Fibroblast of lung (primary cell): ENCODE data around the gene PLOD2. TPM values are rescaled to one million over a fixed set of nuclear protein-coding genes. Genes with fewer than 3 reads are reported as not detected.

Experiments
- DNase-seq, 2 donors: peaks; one replicate each; pipeline versions ENCODE4 v3.0.0 to v3.0.0-alpha.2; 2010; ENCODE audit warnings: low read depth in 2 of 2
- H2AFZ ChIP-seq: 2 replicates; pipeline ENCODE4 v1.5.1; 2012; ENCODE audit warnings: low read length, control low read depth, inconsistent platforms
- H3K27ac ChIP-seq: 2 replicates; pipeline ENCODE4 v1.5.1; 2011; ENCODE audit warnings: low read length, control low read depth; ENCODE audit not compliant: insufficient read depth
- H3K27me3 ChIP-seq: 2 replicates; pipeline ENCODE4 v1.5.1; 2011; ENCODE audit warnings: mild to moderate bottlenecking, low read length; ENCODE audit not compliant: control insufficient read depth, insufficient read depth
- H3K36me3 ChIP-seq: 2 replicates; pipeline ENCODE4 v1.5.1; 2011; ENCODE audit warnings: low read length; ENCODE audit not compliant: control insufficient read depth, insufficient read depth
- H3K4me1 ChIP-seq: 2 replicates; pipeline ENCODE4 v1.5.1; 2011; ENCODE audit warnings: low read length; ENCODE audit not compliant: control insufficient read depth, insufficient read depth; ENCODE audit errors: extremely low read depth
- H3K4me2 ChIP-seq: 2 replicates; pipeline ENCODE4 v1.5.1; 2011; ENCODE audit warnings: low read length, control low read depth; ENCODE audit not compliant: insufficient read depth; ENCODE audit errors: extremely low read depth
- H3K4me3 ChIP-seq, 4 experiments: fragments of 200-600 bp in 1 of 4; sonication (generic) in 1 of 4; replicated peaks in 1 of 4; 2 replicates each; pipeline ENCODE4 v1.5.1; 2011 to 2016; ENCODE audit warnings: low read length in 4 of 4, low read depth in 3 of 4, mild to moderate bottlenecking in 3 of 4, control low read depth in 2 of 4, inconsistent platforms in 1 of 4, mixed read lengths in 1 of 4; ENCODE audit not compliant: insufficient read depth in 1 of 4; ENCODE audit errors: control extremely low read depth in 1 of 4
- H3K79me2 ChIP-seq: 2 replicates; pipeline ENCODE4 v1.5.1; 2012; ENCODE audit warnings: mild to moderate bottlenecking, low read length, inconsistent platforms; ENCODE audit not compliant: control insufficient read depth, insufficient read depth
- H3K9ac ChIP-seq: 2 replicates; pipeline ENCODE4 v1.5.1; 2011; ENCODE audit warnings: mild to moderate bottlenecking, low read length, control low read depth; ENCODE audit not compliant: insufficient read depth
- H3K9me3 ChIP-seq: 2 replicates; pipeline ENCODE4 v1.5.1; 2012; ENCODE audit warnings: low read depth, low read length; ENCODE audit not compliant: control insufficient read depth, insufficient read depth
- H4K20me1 ChIP-seq: 2 replicates; pipeline ENCODE4 v1.5.1; 2011; ENCODE audit warnings: low read length; ENCODE audit not compliant: control insufficient read depth, insufficient read depth; ENCODE audit errors: extremely low read depth
- EZH2 ChIP-seq: IDR thresholded peaks from 2 replicates; pipeline ENCODE4 v1.5.1; 2012; ENCODE audit warnings: low read length, control low read depth, mild to moderate bottlenecking; ENCODE audit errors: missing control alignments
- polyA plus RNA-seq, 2 donors: library from polyadenylated mRNA; depleted of rRNA in 1 of 2; stranded (reverse) in 1 of 2; unstranded in 1 of 2; fragments of >200 nt; gene quantifications; 2 replicates each; pipeline ENCODE4 v1.2.1, GENCODE V29; 2011 to 2012; ENCODE audit warnings: missing spikeins in 1 of 2
- total RNA-seq: library from RNA; depleted of rRNA; stranded (reverse); fragments of >200 nt; gene quantifications from 2 replicates; pipeline ENCODE4 v1.2.1, GENCODE V29; 2014
- TF ChIP-seq, protein P1 (sequence below), 2 donors: IDR thresholded peaks in 1 of 2; conservative IDR thresholded peaks in 1 of 2; 1 replicate in 1 of 2; 2 replicates in 1 of 2; pipeline ENCODE4 v1.5.1; 2011 to 2012; ENCODE audit warnings: low read length in 2 of 2, control low read depth in 1 of 2, inconsistent platforms in 1 of 2, low read depth in 1 of 2, mild to moderate bottlenecking in 1 of 2

The PLOD2 gene
- total and polyA plus RNA-seq, 2 donors (not counting 1 experiment from before 2014, with no cell fraction given) = 91.8 to 114 TPM

GRCh38 chr3:146100825-146101444, 60.0 kb downstream of the PLOD2 start:
- H2AFZ ChIP-seq = no peak overlapping the region
- H3K79me2 ChIP-seq = no peaks in the 10 kb centered on the region
- no peaks in the 10 kb centered on the region for H3K9me3 ChIP-seq
- H3K4me2 ChIP-seq = no peak overlapping the region
- H3K36me3 ChIP-seq = peaks cover 2% of the 10 kb centered on the region
- TF ChIP-seq, protein P1, sequence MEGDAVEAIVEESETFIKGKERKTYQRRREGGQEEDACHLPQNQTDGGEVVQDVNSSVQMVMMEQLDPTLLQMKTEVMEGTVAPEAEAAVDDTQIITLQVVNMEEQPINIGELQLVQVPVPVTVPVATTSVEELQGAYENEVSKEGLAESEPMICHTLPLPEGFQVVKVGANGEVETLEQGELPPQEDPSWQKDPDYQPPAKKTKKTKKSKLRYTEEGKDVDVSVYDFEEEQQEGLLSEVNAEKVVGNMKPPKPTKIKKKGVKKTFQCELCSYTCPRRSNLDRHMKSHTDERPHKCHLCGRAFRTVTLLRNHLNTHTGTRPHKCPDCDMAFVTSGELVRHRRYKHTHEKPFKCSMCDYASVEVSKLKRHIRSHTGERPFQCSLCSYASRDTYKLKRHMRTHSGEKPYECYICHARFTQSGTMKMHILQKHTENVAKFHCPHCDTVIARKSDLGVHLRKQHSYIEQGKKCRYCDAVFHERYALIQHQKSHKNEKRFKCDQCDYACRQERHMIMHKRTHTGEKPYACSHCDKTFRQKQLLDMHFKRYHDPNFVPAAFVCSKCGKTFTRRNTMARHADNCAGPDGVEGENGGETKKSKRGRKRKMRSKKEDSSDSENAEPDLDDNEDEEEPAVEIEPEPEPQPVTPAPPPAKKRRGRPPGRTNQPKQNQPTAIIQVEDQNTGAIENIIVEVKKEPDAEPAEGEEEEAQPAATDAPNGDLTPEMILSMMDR (conservative IDR thresholded peaks at IDR 0.05 in 1 of 2, IDR thresholded peaks at IDR 0.05 in 1 of 2; ENCODE audit: low read depth in 1 of 2, low read length in 2 of 2) = no peak
- TF ChIP-seq EZH2 = no peak
- no peak overlapping the region for H3K4me3 ChIP-seq
- H3K4me1 ChIP-seq = no peaks in the 10 kb centered on the region
- no peak overlapping the region for H3K9ac ChIP-seq
- DNase-seq = no peak
- H4K20me1 ChIP-seq = no peaks in the 10 kb centered on the region
- no peak overlapping the region for H3K27ac ChIP-seq
- H3K27me3 ChIP-seq = no peaks in the 10 kb centered on the region

GRCh38 chr3:146100180-146100579, 60.8 kb downstream of the PLOD2 start:
- H3K4me1 ChIP-seq = no peaks in the 10 kb centered on the region
- no peaks in the 10 kb centered on the region for H3K27me3 ChIP-seq
- no peak overlapping the region for H3K9ac ChIP-seq
- TF ChIP-seq, protein P1 (conservative IDR thresholded peaks at IDR 0.05 in 1 of 2, IDR thresholded peaks at IDR 0.05 in 1 of 2; ENCODE audit: low read depth in 1 of 2, low read length in 2 of 2) = no peak
- no peaks in the 10 kb centered on the region for H3K79me2 ChIP-seq
- no peaks in the 10 kb centered on the region for H4K20me1 ChIP-seq
- H3K27ac ChIP-seq = no peak overlapping the region
- peaks cover 2% of the 10 kb centered on the region for H3K36me3 ChIP-seq
- no peaks in the 10 kb centered on the region for H3K9me3 ChIP-seq
- H3K4me3 ChIP-seq = no peak overlapping the region
- no peak overlapping the region for H2AFZ ChIP-seq
- no peak overlapping the region for H3K4me2 ChIP-seq
- no peak for DNase-seq

DNA sequence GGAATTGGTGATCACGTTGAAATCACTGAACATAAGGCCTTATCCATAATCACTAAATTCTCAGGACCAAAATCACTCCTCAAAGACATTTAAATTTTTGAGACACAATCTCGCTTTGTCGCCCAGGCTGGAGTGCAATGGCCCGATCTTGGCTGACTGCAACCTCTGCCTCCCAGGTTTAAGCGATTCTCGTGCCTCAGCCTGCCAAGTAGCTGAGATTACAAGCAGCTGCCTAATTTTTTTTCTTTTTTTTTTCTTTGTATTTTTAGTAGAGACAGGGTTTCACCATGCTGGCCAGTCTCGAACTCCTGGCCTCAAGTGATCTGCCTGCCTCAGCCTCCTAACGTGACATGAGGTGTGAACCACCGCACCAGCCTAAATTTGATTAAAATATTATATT, 61.7 kb downstream of the PLOD2 start:
- H3K4me3 ChIP-seq = no peak overlapping the region
- no peaks in the 10 kb centered on the region for H4K20me1 ChIP-seq
- no peaks in the 10 kb centered on the region for H3K79me2 ChIP-seq
- no peak overlapping the region for H2AFZ ChIP-seq
- no peak overlapping the region for H3K9ac ChIP-seq
- H3K4me1 ChIP-seq = no peaks in the 10 kb centered on the region
- H3K36me3 ChIP-seq = peaks cover 2% of the 10 kb centered on the region
- TF ChIP-seq EZH2 = no peak
- TF ChIP-seq, protein P1 (conservative IDR thresholded peaks at IDR 0.05 in 1 of 2, IDR thresholded peaks at IDR 0.05 in 1 of 2; ENCODE audit: low read depth in 1 of 2, low read length in 2 of 2) = no peak
- H3K9me3 ChIP-seq = no peaks in the 10 kb centered on the region
- H3K27ac ChIP-seq = no peak overlapping the region
- H3K4me2 ChIP-seq = no peak overlapping the region
- H3K27me3 ChIP-seq = no peaks in the 10 kb centered on the region
- DNase-seq = no peak
